Lower leg skin (tissue), 4 donors: ENCODE data around the gene METTL24. TPM values are rescaled to one million over a fixed set of nuclear protein-coding genes. Genes with fewer than 3 reads are reported as not detected.

Source experiments
- DNase-seq, 2 donors: peaks; one replicate each; pipeline ENCODE4 v3.0.0-alpha.2; 2019; ENCODE audit warnings: low spot score in 2 of 2
- H3K4me3 ChIP-seq: fragments of 200-600 bp; sonication (generic); 2 replicates; pipeline ENCODE4 v1.5.1; 2017; ENCODE audit warnings: mild to moderate bottlenecking, low read depth; ENCODE audit not compliant: poor library complexity, severe bottlenecking
- POLR2A ChIP-seq, 2 donors: fragments of 450-650 bp; IDR thresholded peaks; one replicate each; pipeline ENCODE4 v1.6.1; 2016 to 2017; ENCODE audit warnings: antibody characterized with exemption in 2 of 2, mild to moderate bottlenecking in 1 of 2, moderate library complexity in 1 of 2
- WGBS, 2 donors: methylation state at CpG; one replicate each; pipeline ENCODE4 v1.1.5; 2018; 5-methylcytosine and 5-hydroxymethylcytosine counted together
- intact Hi-C: fragments of 100-400 bp; cut with DNase I; formaldehyde crosslinking; loops from one replicate; pipeline ENCODE4 v1.15.0; 2023; ENCODE audit warnings: low total_unique reads
- total RNA-seq, 4 donors: library from RNA; depleted of rRNA; stranded (reverse); fragments of >200 nt; gene quantifications; one replicate each; pipeline ENCODE4 v1.1.0, GENCODE V29; 2016
- TF ChIP-seq, protein P1 (sequence below), 3 donors: fragments of 450-650 bp; IDR thresholded peaks; one replicate each; pipeline ENCODE4 v1.5.1; 2016; ENCODE audit warnings: antibody characterized with exemption in 3 of 3, mild to moderate bottlenecking in 3 of 3, moderate library complexity in 2 of 3

METTL24 gene
- total RNA-seq, 4 donors from 2014 or later: 0.22 to 2.5 (median 1.8) TPM; not detected in 1

DNA sequence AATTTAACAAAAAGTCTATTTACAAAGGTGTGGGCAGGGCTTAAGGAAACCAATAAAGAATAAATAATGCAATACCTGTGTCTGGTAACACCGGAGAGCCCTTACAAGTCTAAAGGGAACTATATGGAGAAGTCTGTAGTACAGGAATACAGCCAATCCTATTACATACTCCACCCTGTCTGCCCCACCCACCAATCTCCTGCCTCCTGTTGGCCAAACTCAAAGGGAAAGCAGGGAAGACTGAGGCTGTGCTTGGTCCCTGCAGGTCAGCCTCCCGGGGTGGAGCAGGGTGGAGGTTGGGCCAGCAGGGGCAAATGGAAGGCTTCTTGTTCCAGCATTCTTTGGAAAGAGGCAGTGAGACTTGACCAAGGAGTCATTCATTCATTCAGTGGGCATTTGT, 31.5 kb downstream of the METTL24 start:
- 89 to 95% methylated on average over 2 of the region's 2 CpGs for WGBS, 2 donors
- intact Hi-C loops: no loop called here
- no peak for DNase-seq
- TF ChIP-seq, protein P1, sequence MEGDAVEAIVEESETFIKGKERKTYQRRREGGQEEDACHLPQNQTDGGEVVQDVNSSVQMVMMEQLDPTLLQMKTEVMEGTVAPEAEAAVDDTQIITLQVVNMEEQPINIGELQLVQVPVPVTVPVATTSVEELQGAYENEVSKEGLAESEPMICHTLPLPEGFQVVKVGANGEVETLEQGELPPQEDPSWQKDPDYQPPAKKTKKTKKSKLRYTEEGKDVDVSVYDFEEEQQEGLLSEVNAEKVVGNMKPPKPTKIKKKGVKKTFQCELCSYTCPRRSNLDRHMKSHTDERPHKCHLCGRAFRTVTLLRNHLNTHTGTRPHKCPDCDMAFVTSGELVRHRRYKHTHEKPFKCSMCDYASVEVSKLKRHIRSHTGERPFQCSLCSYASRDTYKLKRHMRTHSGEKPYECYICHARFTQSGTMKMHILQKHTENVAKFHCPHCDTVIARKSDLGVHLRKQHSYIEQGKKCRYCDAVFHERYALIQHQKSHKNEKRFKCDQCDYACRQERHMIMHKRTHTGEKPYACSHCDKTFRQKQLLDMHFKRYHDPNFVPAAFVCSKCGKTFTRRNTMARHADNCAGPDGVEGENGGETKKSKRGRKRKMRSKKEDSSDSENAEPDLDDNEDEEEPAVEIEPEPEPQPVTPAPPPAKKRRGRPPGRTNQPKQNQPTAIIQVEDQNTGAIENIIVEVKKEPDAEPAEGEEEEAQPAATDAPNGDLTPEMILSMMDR (IDR thresholded peaks at IDR 0.05): no peak
- TF ChIP-seq POLR2A (IDR thresholded peaks at IDR 0.05): no peak
- H3K4me3 ChIP-seq: no peak overlapping the region

DNA sequence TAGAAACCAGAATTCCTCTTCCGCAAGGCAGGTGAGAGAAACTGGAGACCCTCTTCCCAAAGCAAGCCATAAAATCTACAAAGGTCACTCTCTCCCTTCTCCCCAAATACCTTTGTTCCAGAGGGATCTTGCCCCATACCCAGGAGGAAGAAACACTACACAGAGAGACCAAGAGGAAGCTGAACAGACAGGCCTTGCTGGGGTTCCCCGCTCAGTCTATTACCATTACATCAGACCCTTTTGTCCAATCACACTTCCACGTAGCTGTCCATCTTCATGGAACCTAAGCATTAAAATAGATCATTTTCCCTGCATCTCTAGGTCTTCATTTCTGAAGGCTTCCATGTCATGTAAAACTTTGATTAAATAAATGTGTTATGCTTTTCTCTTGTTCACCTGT, 32.1 kb downstream of the METTL24 start:
- H3K4me3 ChIP-seq: no peak overlapping the region
- intact Hi-C loops: no loop called here
- 95 to 96% methylated on average over 3 of the region's 3 CpGs for WGBS, 2 donors
- TF ChIP-seq POLR2A (IDR thresholded peaks at IDR 0.05): no peak
- TF ChIP-seq, protein P1 (IDR thresholded peaks at IDR 0.05): no peak
- DNase-seq: no peak

DNA sequence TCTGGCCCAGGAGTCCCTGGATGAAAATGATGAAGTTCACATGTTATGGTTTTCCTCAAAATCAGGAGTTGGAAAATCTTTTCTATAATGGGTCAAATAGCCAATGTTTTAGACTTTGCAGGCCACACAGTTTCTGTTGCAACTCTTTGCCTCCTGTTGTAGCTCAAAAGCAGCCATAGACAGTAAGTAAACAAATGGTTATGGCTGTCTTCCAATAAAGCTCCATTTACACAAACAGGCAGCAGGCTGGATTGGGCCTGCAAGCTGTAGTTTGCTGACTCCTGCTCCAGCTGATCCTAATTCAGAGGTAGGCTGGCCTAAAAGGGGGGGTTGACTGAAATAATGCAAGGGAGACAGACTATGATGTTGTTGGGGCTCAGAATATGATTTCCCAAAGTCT, 33.0 kb downstream of the METTL24 start:
- TF ChIP-seq POLR2A (IDR thresholded peaks at IDR 0.05): no peak
- TF ChIP-seq, protein P1 (IDR thresholded peaks at IDR 0.05): no peak
- H3K4me3 ChIP-seq: no peak overlapping the region
- no peak for DNase-seq
- intact Hi-C loops: no loop called here

DNA sequence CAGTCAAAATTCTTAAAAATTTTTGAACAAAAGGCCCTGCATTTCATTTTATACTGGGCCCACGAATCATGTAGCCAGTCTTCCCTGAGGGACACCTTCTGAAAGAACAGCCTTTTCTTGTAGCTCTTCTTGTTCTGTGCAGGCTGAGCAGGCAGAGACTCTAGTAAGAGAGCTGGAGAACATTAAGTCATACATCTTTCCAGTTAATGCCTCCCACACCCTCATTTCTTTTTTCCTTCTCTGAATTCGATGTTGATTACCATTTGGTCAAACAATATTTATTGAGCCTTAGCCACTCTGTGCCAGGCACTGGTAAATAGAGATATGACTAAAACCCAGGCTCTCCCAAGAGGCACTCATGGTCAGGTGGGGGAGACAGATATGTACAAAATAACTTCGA, 33.6 kb downstream of the METTL24 start:
- H3K4me3 ChIP-seq: no peak overlapping the region
- no peak for DNase-seq
- no peak for TF ChIP-seq POLR2A (IDR thresholded peaks at IDR 0.05)
- TF ChIP-seq, protein P1 (IDR thresholded peaks at IDR 0.05): no peak
- intact Hi-C loops: no loop called here
- WGBS, 2 donors: 51 to 61% methylated on average over 3 of the region's 3 CpGs

DNA sequence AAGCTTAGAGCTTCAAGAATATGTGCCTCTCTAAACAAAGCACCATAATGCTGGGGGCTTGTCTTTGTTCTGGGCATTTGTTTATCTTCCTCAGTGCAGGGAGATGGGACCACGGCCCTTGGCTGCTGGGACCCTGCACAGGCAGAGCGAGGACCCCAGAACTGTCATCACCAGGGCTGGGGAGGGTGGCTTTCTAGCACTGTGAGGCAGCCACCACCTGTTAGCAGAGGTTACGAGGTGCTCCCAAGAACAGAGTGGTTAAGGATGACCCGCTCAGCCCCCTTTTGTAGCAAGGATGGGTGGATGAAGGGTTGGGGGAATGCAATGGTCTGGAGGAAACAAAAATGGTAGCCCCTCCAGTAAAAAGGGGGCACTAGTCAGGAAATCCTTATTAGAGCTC, 34.9 kb downstream of the METTL24 start:
- no peak overlapping the region for H3K4me3 ChIP-seq
- DNase-seq: no peak
- 88 to 89% methylated on average over 4 of the region's 4 CpGs for WGBS, 2 donors
- TF ChIP-seq POLR2A (IDR thresholded peaks at IDR 0.05): no peak
- TF ChIP-seq, protein P1 (IDR thresholded peaks at IDR 0.05): no peak
- intact Hi-C loops: no loop called here

DNA sequence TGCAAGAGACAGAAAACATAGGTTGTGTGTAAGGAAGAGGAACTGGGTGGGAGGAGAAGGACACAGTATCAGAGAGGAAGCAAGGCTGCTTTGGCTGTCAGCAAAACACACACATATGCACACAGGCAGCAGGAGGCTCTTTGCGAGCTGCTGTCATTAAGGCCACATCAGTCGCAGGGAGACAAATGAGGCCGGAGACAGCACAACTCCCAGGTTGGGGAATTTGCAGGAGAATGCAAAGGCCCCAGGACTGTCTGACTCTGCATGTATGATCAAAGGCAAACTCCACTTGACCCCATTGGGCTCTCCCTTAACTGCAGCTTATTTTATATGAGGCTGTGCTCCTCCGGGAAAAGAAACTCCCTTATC, 35.3 kb downstream of the METTL24 start:
- no peak for DNase-seq
- WGBS, 2 donors: 68 to 84% methylated on average over 4 of the region's 4 CpGs
- no peak overlapping the region for H3K4me3 ChIP-seq
- TF ChIP-seq, protein P1 (IDR thresholded peaks at IDR 0.05): no peak
- TF ChIP-seq POLR2A (IDR thresholded peaks at IDR 0.05): no peak
- intact Hi-C loops: no loop called here
